Measurements from ENCODE around the gene C3.

The C3 gene

DNA sequence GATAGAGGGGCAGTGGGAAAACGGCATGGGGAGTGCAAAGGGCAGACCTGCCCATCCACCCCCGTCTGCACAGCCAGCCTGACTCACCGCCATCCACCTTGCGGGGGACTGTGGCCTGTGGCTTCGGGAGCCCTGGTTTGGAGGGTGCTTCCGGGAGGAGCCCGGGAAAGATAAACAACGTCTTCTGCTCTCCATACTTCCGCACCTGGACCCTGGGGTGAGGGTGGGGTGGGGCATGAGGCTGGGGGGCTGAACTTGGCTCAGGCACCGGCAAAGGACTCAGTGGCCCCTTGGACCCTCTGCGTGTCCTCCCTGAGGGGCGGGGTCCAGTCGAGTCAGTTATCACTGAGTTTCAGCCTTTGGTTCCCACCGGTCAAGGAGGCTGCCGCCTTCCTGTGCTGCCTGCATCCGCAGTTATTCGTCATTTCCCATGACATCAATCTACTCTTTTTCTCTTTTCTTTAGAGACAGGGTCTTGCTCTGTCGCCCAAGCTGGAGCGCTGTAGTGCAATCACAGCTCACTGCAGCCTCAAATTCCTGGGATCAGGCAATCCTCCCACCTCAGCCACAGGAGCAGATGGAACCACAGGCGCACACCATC is 13.7 kb upstream of the C3 start:
- Histone ChIP-seq H3K4me1 (ENCODE audit: insufficient read depth, poor library complexity, severe bottlenecking) (peaks cover 14% of the 10 kb centered on the region), H3K27me3 (ENCODE audit: insufficient read depth, poor library complexity, severe bottlenecking) (no peaks in the 10 kb centered on the region), H3K4me3 (ENCODE audit: severe bottlenecking) (no peak overlapping the region), H3K36me3 (ENCODE audit: low read depth) (peaks cover 4% of the 10 kb centered on the region; the same call in 1 of the 2 replicates), H3K27ac (ENCODE audit: poor library complexity, severe bottlenecking) (no peak overlapping the region), H3K9me3 (ENCODE audit: severe bottlenecking) (no peaks in the 10 kb centered on the region)
- DNase-seq (ENCODE audit: low spot score), result no peak
- no peak for ATAC-seq (ENCODE audit: low read depth)
- no peak for TF ChIP-seq CTCF (IDR thresholded peaks at IDR 0.05; ENCODE audit: poor library complexity, severe bottlenecking)

- peaks cover 4% of the 10 kb centered on the region; the same call in 1 of the 2 replicates for H3K36me3 ChIP-seq (ENCODE audit: low read depth)
- DNase-seq (ENCODE audit: low spot score) (no peak), ATAC-seq (ENCODE audit: low read depth) (no peak)
- H3K4me3 ChIP-seq (ENCODE audit: severe bottlenecking), result no peak overlapping the region
- peaks cover 7% of the 10 kb centered on the region for H3K4me1 ChIP-seq (ENCODE audit: insufficient read depth, poor library complexity, severe bottlenecking)
- TF ChIP-seq CTCF (IDR thresholded peaks at IDR 0.05; ENCODE audit: poor library complexity, severe bottlenecking), result no peak
- no peaks in the 10 kb centered on the region for H3K27me3 ChIP-seq (ENCODE audit: insufficient read depth, poor library complexity, severe bottlenecking)
- no peak overlapping the region for H3K27ac ChIP-seq (ENCODE audit: poor library complexity, severe bottlenecking)
- H3K9me3 ChIP-seq (ENCODE audit: severe bottlenecking), result no peaks in the 10 kb centered on the region
These were observed 13.1 kb upstream of the C3 start for GRCh38 chr19:6733338-6734095.

DNA sequence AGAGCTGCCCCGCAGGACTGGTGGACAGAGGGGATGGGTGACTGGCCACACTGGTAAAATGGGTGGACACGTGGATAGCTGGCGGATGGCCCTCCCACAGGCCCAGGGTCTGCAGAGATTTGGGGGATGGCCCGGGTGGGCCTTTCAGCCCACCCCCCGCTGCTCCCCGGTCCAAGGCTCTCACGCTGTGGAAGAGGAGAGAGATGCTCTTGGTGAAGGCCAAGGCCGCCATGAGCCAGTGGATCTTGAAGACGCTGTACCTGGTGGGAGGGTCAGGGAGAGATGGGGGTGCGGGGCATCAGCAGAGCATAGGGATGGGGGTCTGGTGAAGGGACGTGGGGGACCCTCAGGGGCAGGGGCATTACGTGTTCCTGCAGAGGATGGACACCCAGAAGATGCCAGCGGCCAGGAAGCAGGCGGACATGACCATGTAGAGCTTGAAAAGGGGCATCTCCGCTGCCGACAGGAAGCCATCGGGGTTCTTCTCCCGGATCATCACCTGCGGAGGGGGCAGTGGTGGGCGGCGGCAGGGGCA is 12.4 kb upstream of the C3 start:
- Histone ChIP-seq H3K27ac (ENCODE audit: poor library complexity, severe bottlenecking) (no peak overlapping the region), H3K9me3 (ENCODE audit: severe bottlenecking) (no peaks in the 10 kb centered on the region), H3K4me1 (ENCODE audit: insufficient read depth, poor library complexity, severe bottlenecking) (peaks cover under 1% of the 10 kb centered on the region), H3K4me3 (ENCODE audit: severe bottlenecking) (no peak overlapping the region), H3K36me3 (ENCODE audit: low read depth) (peaks cover 4% of the 10 kb centered on the region; the same call in 1 of the 2 replicates), H3K27me3 (ENCODE audit: insufficient read depth, poor library complexity, severe bottlenecking) (no peaks in the 10 kb centered on the region)
- ATAC-seq (ENCODE audit: low read depth), result no peak
- no peak for DNase-seq (ENCODE audit: low spot score)
- no peak for TF ChIP-seq CTCF (IDR thresholded peaks at IDR 0.05; ENCODE audit: poor library complexity, severe bottlenecking)

GRCh38 chr19:6731822-6732221 is 11.4 kb upstream of the C3 start:
- no peaks in the 10 kb centered on the region for H3K27me3 ChIP-seq (ENCODE audit: insufficient read depth, poor library complexity, severe bottlenecking)
- H3K4me3 ChIP-seq (ENCODE audit: severe bottlenecking), result no peak overlapping the region
- no peaks in the 10 kb centered on the region for H3K9me3 ChIP-seq (ENCODE audit: severe bottlenecking)
- H3K36me3 ChIP-seq (ENCODE audit: low read depth), result peaks cover 4% of the 10 kb centered on the region; the same call in 1 of the 2 replicates
- TF ChIP-seq CTCF (IDR thresholded peaks at IDR 0.05; ENCODE audit: poor library complexity, severe bottlenecking), result no peak
- H3K27ac ChIP-seq (ENCODE audit: poor library complexity, severe bottlenecking), result no peak overlapping the region
- ATAC-seq (ENCODE audit: low read depth), result no peak
- DNase-seq (ENCODE audit: low spot score), result no peak
- no peaks in the 10 kb centered on the region for H3K4me1 ChIP-seq (ENCODE audit: insufficient read depth, poor library complexity, severe bottlenecking)

Data from RWPE2 (cell line).